Measurements from ENCODE around the gene HFM1.

- TF ChIP-seq CTCF (conservative IDR thresholded peaks at IDR 0.05; ENCODE audit: low read length) (no peak), EZH2phosphoT487 (IDR thresholded peaks at IDR 0.05; ENCODE audit: borderline replicate concordance) (no peak)
Measured at GRCh38 chr1:91386109-91386508, 18.5 kb downstream of the HFM1 start.

Data from Loucy (cell line).